SIG-M5 (cell line): ENCODE data around the gene RRP15.

Experiments
- DNase-seq: peaks from one replicate; lab custom pipeline; 2025; lab: John Stamatoyannopoulos, UW

RRP15 gene

GRCh38 chr1:218341325-218341724, 56.2 kb downstream of the RRP15 start:
- no peak for DNase-seq

- DNase-seq = no peak
Measured at GRCh38 chr1:218342091-218342490, 57.0 kb downstream of the RRP15 start.

- no peak for DNase-seq
Measured at GRCh38 chr1:218344814-218345672, 60.0 kb downstream of the RRP15 start, which contains the start of gene TGFB2. TGFB2 (plus strand) TSS chr1:218345336; CDS start chr1:218346702, 1,366 bp downstream.

GRCh38 chr1:218345673-218346390, 60.7 kb downstream of the RRP15 start:
- no peak for DNase-seq

GRCh38 chr1:218346391-218347204, 61.5 kb downstream of the RRP15 start:
- DNase-seq = no peak

- DNase-seq = no peak
Measured at GRCh38 chr1:218347336-218347722, 62.2 kb downstream of the RRP15 start.

GRCh38 chr1:218347723-218348627, 62.9 kb downstream of the RRP15 start:
- DNase-seq = no peak

GRCh38 chr1:218348628-218349071, 63.6 kb downstream of the RRP15 start:
- DNase-seq = no peak

- DNase-seq = no peak
Measured at GRCh38 chr1:218349348-218350034, 64.4 kb downstream of the RRP15 start.

- no peak for DNase-seq
Measured at GRCh38 chr1:218350035-218350525, 65.0 kb downstream of the RRP15 start.

GRCh38 chr1:218350801-218351266, 65.7 kb downstream of the RRP15 start:
- DNase-seq = no peak

GRCh38 chr1:218351391-218352074, 66.4 kb downstream of the RRP15 start:
- DNase-seq = peak; percentile 36

GRCh38 chr1:218352075-218352438, 67.0 kb downstream of the RRP15 start:
- DNase-seq = no peak

GRCh38 chr1:218353656-218354055, 68.6 kb downstream of the RRP15 start:
- no peak for DNase-seq

- no peak for DNase-seq
Measured at GRCh38 chr1:218355278-218355677, 70.2 kb downstream of the RRP15 start.

GRCh38 chr1:218357211-218357892, 72.3 kb downstream of the RRP15 start:
- no peak for DNase-seq

GRCh38 chr1:218357893-218358232, 72.8 kb downstream of the RRP15 start:
- no peak for DNase-seq

GRCh38 chr1:218361298-218362065, 76.4 kb downstream of the RRP15 start:
- DNase-seq = no peak
